Measurements from ENCODE around the gene CAND1.

The CAND1 gene
- total RNA-seq, result 136 to 196 (median 174) reads per million in 4 donors

GRCh38 chr12:67268896-67269632, at the start of gene CAND1:
TSS of gene CAND1 (plus strand) at chr12:67269358. CDS start at chr12:67269718, 360 bp downstream.
- peak; percentile 91 to 98 (median 95) for DNase-seq

- DNase-seq, result no peak
Observed at GRCh38 chr12:67220065-67220464, 49.1 kb upstream of the CAND1 start.

DNA sequence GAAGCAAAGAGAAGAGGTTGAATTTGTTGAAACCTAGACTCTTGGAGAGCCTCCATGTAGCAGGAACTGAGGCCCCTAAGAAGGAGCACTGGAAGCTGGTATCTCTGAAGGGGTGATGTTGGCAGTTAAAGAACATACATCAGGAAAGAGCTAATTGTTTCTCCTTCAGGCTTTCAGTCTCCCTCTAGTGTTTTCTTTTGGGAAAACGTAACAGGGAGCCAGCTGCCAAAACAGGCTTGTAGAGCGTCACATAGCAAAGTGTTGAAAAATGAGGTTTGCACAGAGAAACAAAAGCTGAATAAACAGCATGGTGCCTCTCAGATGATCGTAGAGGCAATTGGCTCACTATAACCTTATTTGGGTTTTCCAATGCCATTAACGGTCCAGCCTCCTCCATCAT, 46.9 kb upstream of the CAND1 start:
- no peak for DNase-seq

GRCh38 chr12:67223225-67223624, 45.9 kb upstream of the CAND1 start:
- DNase-seq, result no peak

- DNase-seq, result no peak
Observed at GRCh38 chr12:67237231-67237630, 31.9 kb upstream of the CAND1 start.

DNA sequence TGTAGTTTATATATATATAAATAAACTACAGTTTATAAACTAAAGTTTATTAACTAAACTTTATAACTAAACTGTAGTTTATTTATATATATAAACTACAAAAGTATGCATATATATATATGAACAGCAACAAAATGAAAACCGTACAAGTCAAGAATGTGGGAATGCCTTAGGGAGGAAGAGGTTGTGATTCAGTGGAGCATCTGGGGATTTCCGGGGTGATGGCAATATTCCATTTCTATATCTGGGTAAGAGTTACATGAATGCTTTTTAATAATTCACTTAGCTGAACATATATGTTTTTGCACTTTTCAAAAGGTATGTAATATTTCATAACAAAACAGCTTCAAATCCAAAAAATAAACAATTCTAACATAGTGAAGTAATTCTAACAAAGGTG, 30.1 kb upstream of the CAND1 start:
- no peak for DNase-seq

DNA sequence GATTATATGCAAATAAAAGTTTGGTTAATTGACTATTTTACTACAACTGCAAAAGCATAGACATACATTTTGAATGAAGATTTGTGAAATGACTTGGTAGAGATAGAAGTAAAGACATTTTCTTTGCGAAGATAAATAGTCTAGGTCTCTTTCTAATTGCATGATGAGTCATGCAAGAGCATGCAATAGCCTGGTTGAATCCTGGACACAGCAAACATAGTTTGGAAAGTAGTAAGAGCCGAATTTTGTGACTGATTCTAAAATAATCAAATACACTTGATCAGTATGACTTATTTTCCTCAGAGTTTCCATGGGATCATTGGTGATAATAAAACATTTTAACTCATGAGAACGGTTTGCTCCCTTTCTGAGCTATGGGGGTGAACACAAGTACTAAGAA, 27.7 kb upstream of the CAND1 start:
- DNase-seq, result no peak

DNA sequence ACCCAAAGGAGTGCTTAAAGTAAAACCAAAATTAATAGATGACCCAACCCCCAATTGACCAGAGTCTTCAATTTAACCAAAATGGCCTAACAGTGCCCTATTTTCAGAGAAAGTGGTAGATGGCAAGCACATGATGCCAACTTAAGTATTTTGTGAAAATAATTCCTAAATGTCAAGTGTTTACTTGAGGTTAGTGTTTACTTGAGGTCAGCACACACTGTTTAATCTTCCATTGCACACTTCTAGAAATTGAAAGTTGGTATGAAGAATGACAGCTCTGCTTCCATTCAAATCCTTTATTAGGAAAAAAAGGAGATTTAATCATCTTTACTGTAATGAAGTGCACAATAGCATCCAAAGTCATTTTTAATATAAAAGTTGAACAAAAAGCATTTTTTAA, 25.9 kb upstream of the CAND1 start:
- DNase-seq, result no peak

DNA sequence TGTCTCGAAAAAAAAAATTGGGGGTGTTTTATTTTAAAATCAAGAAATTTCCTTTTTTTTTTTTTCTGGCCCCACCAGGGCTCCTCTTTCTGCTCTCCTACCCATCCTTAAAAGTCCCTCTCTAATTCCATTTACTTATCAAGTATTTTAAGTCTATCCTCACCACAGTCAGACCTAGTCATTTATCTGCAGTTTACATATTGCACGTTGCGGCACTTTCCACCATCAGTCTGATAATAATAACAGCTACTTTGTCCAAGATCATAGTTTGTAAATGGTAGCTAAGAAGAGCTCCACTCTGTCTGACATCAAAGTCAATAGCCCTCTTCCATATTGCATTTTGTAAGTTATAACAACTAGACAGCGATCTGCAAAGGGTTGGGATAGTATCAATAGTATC, 23.6 kb upstream of the CAND1 start:
- DNase-seq, result no peak

DNA sequence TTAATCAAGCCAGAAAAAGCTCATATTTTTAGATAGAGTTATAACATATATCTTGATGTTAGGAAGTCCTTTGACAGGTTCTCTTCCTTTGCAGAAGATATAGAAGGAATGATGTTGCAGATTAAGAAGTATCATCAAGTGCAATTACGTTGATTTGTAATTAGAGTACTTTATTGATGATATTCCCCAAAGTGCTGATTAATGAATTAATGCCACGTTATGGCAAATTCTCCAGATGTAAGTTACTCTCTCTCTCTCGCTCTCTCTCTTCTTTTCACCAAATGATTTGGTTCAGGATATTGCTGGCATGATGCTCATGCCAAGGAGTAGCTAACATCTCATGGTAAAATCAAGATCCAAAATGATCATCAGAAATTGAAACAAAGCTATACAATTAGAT, 18.1 kb upstream of the CAND1 start:
- no peak for DNase-seq

GRCh38 chr12:67254372-67255026, 14.7 kb upstream of the CAND1 start:
- DNase-seq, result no peak

GRCh38 chr12:67256649-67257048, 12.5 kb upstream of the CAND1 start:
- DNase-seq, result no peak

DNA sequence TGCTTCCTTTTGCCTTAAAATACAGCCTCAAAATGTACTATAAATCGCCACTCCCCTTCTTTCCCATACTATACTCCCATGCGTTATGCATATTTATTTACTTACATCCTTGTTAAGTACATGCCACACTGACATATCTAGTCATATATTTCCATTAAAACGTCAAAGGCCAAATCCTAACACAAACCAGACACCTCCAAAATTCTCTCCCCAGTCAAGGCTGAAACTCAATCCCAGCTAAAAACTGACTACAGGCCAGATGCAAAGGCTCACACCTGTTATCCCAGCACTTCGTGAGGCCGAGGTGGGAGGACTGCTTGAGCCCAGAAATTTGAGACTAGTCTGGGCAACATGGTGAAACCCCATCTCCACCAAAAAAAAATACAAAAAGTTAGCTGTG, 5.7 kb upstream of the CAND1 start:
- DNase-seq, result no peak

DNA sequence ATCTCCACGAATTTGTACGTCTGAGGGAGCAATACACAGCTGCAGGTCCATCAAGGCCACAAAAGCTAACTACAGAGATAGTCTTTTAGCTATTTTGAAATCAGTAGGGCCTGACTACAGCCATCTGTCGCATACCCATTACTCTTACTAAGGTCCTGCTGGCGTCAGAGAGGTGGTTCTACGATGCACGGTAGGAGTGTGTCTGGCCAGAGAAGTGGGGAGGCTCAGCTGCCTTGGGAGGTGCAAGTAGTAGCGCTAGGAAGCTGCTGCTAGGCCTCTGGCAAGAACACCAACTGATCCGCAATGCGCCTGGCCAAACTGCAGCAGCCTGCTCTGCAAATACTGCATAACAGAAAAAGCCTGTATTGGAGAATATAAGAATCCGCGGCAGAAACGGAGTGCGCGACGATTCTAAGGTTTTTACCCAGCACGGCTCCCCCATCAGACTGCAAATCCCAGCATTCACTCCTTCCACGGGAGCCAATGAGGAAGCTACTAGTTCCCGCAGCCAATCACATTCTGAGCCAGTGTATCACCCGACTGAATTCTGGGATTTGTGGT, 743 bp upstream of the CAND1 start:
- peak; percentile 69 to 97 (median 84) for DNase-seq

GRCh38 chr12:67269633-67270573, 745 bp downstream of the CAND1 start:
- DNase-seq, result peak; percentile 15 to 47 (median 43)

DNA sequence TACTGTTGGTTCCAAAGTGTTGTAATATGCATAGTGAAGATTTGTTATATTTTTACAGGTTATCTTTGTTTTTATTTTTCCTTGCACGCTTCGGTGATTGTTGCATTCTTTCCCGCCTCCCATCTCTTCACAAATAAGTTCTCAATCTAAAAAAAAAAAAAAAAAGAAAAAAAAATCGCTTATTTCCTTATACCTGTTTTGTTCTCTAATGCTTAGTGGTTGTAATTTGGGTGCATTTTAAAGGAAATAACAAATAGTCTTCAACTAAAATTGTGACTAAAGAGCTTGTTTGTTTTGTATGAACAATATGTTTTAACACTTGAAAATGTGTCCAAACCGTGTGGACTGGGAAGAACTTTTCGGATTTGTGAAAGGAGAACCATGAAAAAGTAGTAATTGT, 1.5 kb downstream of the CAND1 start:
- no peak for DNase-seq

GRCh38 chr12:67271976-67272375, 2.8 kb downstream of the CAND1 start:
- DNase-seq, result no peak

GRCh38 chr12:67274186-67274585, 5.0 kb downstream of the CAND1 start:
- no peak for DNase-seq

- no peak for DNase-seq
Observed at GRCh38 chr12:67275380-67275913, 6.3 kb downstream of the CAND1 start.

DNA sequence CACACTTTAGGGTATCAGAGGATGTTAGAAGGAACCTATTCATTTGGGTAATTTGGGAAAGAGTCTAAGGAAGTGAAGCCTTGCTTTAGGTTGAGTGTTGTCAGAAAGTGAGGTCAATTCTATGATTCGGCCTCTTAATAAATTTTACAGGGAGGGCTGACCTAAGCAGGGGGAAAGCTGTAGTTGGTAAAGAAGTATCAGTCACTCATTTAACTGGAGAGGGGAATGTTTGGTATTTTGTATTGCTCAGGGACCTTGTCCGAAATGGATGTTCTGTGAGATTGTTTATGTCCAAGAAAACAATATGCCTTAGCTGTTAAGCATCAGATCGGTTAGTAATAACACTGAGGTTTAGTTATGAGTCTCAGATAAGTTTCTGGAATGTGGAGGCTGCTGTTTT, 7.3 kb downstream of the CAND1 start:
- DNase-seq, result no peak

GRCh38 chr12:67279637-67280036, 10.5 kb downstream of the CAND1 start:
- DNase-seq, result no peak

GRCh38 chr12:67280088-67280487, 10.9 kb downstream of the CAND1 start:
- DNase-seq, result no peak

DNA sequence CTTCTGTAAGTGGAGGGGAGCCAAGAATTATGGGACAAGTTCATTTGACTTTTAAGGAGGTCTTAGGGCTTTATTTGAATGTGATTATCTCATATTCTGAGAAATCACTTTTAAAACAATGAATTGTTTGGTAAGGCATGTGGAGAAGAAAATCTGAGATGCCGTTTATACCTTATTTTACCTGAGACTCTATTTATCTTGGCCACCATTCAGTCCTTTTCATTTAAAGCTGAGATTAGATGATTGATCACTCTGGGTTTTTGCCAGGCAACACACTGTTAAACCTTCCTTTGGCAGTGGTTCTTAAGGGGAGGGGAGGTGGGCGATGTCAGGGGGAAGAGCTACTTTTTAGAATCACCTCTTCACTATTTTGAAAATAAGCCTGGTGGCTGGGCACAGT, 11.4 kb downstream of the CAND1 start:
- no peak for DNase-seq
